HepG2 (cell line): ENCODE measurements around the gene SDR39U1. TPM values are rescaled to one million over a fixed set of nuclear protein-coding genes. Genes with fewer than 3 reads are reported as not detected.

ENCODE experiments used
- ATAC-seq: fragments of 200-7000 bp; cut with Tn5 transposase; 3 replicates; pipeline ENCODE4 v1.9.1; 2020; ENCODE audit warnings: mild to moderate bottlenecking, moderate library complexity
- BruUV-seq: library from RNA; stranded (reverse); fragments of 400-500 nt; replicated peaks from 2 replicates; lab custom pipeline; 2021; lab: Mats Ljungman, UMichigan
- CTCF ChIA-PET: fragments of 300-600 bp; formaldehyde crosslinking; extraction: SDS; loops from one replicate; lab custom pipeline; 2021; ENCODE audit warnings: low total read pairs, inconsistent platforms, low intra/inter-chr PET ratio; lab: Yijun Ruan, JAX
- POLR2A ChIA-PET: fragments of 350-600 bp; sonication (Branson Sonifier 250); formaldehyde crosslinking; loops from one replicate; lab custom pipeline; 2020; ENCODE audit warnings: antibody characterized with exemption, inconsistent platforms; lab: Yijun Ruan, JAX
- DNase-seq: peaks from one replicate; pipeline ENCODE4 v3.0.0-alpha.2; 2015; ENCODE audit warnings: low spot score
- FAIRE-seq: peaks from 3 replicates; lab custom pipeline; 2011; peaks lifted over from hg19 to GRCh38; lab: Jason Lieb, UNC
- H2AFZ ChIP-seq: one replicate; pipeline ENCODE4 v1.6.1; 2011; ENCODE audit warnings: low read length, inconsistent platforms
- H3K27ac ChIP-seq: fragments of 300-600 bp; 3 replicates; pipeline ENCODE4 v1.8.0; 2011; ENCODE audit warnings: mixed run types, mild to moderate bottlenecking, mixed read lengths, low read length, inconsistent platforms; ENCODE audit not compliant: insufficient read depth; ENCODE audit errors: extremely low read length
- H3K27me3 ChIP-seq, 2 experiments: fragments of 200-600 bp in 1 of 2; 2 replicates in 1 of 2; 3 replicates in 1 of 2; pipeline versions ENCODE4 v1.6.0 to v1.8.0; 2011; ENCODE audit warnings: low read length in 2 of 2, mild to moderate bottlenecking in 2 of 2, moderate library complexity in 2 of 2, inconsistent platforms in 1 of 2; ENCODE audit not compliant: insufficient read depth in 2 of 2, control insufficient read depth in 1 of 2
- H3K36me3 ChIP-seq, 2 experiments: fragments of 200-600 bp in 1 of 2; replicated peaks in 1 of 2; 2 replicates in 1 of 2; 3 replicates in 1 of 2; pipeline versions ENCODE4 v1.5.1 to v1.8.0; 2011; ENCODE audit warnings: low read length in 2 of 2, inconsistent platforms in 1 of 2; ENCODE audit not compliant: insufficient read depth in 2 of 2, control insufficient read depth in 1 of 2
- H3K4me1 ChIP-seq: 2 replicates; pipeline ENCODE4 v1.5.1; 2012; ENCODE audit warnings: low read length, inconsistent platforms; ENCODE audit not compliant: insufficient read depth
- H3K4me2 ChIP-seq: 2 replicates; pipeline ENCODE4 v1.6.0; 2011; ENCODE audit warnings: low read depth, low read length, inconsistent platforms
- H3K4me3 ChIP-seq, 3 experiments: fragments of 200-600 bp in 1 of 3; sonication (generic), shearing (Covaris generic) in 1 of 3; replicated peaks in 1 of 3; 2 replicates each; pipeline ENCODE4 v1.5.1; 2011 to 2016; ENCODE audit warnings: low read length in 3 of 3, inconsistent platforms in 2 of 3, low read depth in 2 of 3, mild to moderate bottlenecking in 2 of 3, control low read depth in 1 of 3, mixed read lengths in 1 of 3; ENCODE audit not compliant: insufficient read depth in 1 of 3
- H3K79me2 ChIP-seq: one replicate; pipeline ENCODE4 v1.6.1; 2011; ENCODE audit warnings: low read length, inconsistent platforms; ENCODE audit not compliant: insufficient read depth
- H3K9ac ChIP-seq: 2 replicates; pipeline ENCODE4 v1.6.0; 2011; ENCODE audit warnings: mild to moderate bottlenecking, low read depth, low read length, inconsistent platforms; ENCODE audit not compliant: insufficient read depth
- H3K9me3 ChIP-seq: 2 replicates; pipeline ENCODE4 v1.5.1; 2012; ENCODE audit warnings: mild to moderate bottlenecking, low read length
- H4K20me1 ChIP-seq: 2 replicates; pipeline ENCODE4 v1.6.0; 2011; ENCODE audit warnings: inconsistent platforms, mild to moderate bottlenecking, low read length, moderate library complexity; ENCODE audit not compliant: insufficient read depth
- FOSL2 ChIP-seq: sonication (generic); formaldehyde crosslinking; IDR thresholded peaks from 2 replicates; pipeline ENCODE4 v1.4.0; 2020; ENCODE audit warnings: missing genetic modification reagents
- GATAD2A ChIP-seq: IDR thresholded peaks from 2 replicates; pipeline ENCODE4 v1.6.1; 2016
- LRRFIP1 ChIP-seq: sonication (generic); formaldehyde crosslinking; conservative IDR thresholded peaks from 2 replicates; pipeline ENCODE4 v1.4.0; 2020; ENCODE audit warnings: missing genetic modification reagents
- MAFF ChIP-seq: IDR thresholded peaks from 2 replicates; pipeline ENCODE4 v1.6.1; 2011; ENCODE audit warnings: low read depth, low read length, improper control_type of control experiment
- MAFK ChIP-seq, 2 experiments: IDR thresholded peaks in 1 of 2; conservative IDR thresholded peaks in 1 of 2; 2 replicates each; pipeline ENCODE4 v1.6.1; 2011; ENCODE audit warnings: improper control_type of control experiment in 2 of 2, low read length in 2 of 2
- NR2F2 ChIP-seq: IDR thresholded peaks from 2 replicates; pipeline ENCODE4 v1.6.1; 2012; ENCODE audit warnings: low read depth, inconsistent platforms, borderline replicate concordance
- RFX1 ChIP-seq: fragments of 450-650 bp; IDR thresholded peaks from 2 replicates; pipeline ENCODE4 v1.6.1; 2017
- SRSF4 ChIP-seq: fragments of 200-400 bp; formaldehyde crosslinking; IDR thresholded peaks from one replicate; pipeline ENCODE4 v1.6.1; 2018; ENCODE audit warnings: mild to moderate bottlenecking, low read depth, low read length, moderate library complexity; ENCODE audit not compliant: poor library complexity, severe bottlenecking
- ZFP91 ChIP-seq: sonication (generic); formaldehyde crosslinking; IDR thresholded peaks from 2 replicates; pipeline ENCODE4 v1.9.0; 2022; ENCODE audit warnings: missing genetic modification reagents, mild to moderate bottlenecking, borderline replicate concordance
- ZKSCAN1 ChIP-seq: fragments of 150-350 bp; IDR thresholded peaks from 2 replicates; pipeline ENCODE4 v1.6.1; 2014; ENCODE audit warnings: low read length
- ZNF296 ChIP-seq: sonication (generic); formaldehyde crosslinking; conservative IDR thresholded peaks from 2 replicates; pipeline ENCODE4 v1.5.0; 2020; ENCODE audit warnings: mild to moderate bottlenecking, missing genetic modification reagents
- ZNF891 ChIP-seq: sonication (generic); formaldehyde crosslinking; IDR thresholded peaks from 2 replicates; pipeline ENCODE4 v1.5.0; 2020; ENCODE audit warnings: mild to moderate bottlenecking, missing genetic modification reagents
- ZSCAN9 ChIP-seq: IDR thresholded peaks from 2 replicates; pipeline ENCODE4 v1.6.1; 2016; ENCODE audit warnings: borderline replicate concordance
- WGBS: methylation state at CpG from one replicate; pipeline ENCODE4 v1.1.6; 2017; ENCODE audit warnings: low lambda C conversion rate; 5-methylcytosine and 5-hydroxymethylcytosine counted together
- in situ Hi-C: cut with HindIII; loops from 2 replicates; pipeline ENCODE4 v1.10.0; 2017; ENCODE audit warnings: low pct_unique_long_range_greater_than_20kb; ENCODE audit not compliant: extremely low pct_ligation_motif_present
- intact Hi-C: fragments of 100-400 bp; cut with micrococcal nuclease; formaldehyde crosslinking; loops from one replicate; pipeline ENCODE4 v1.10.0; 2022; ENCODE audit not compliant: unreplicated experiment
- polyA plus RNA-seq, 8 experiments: library from polyadenylated mRNA; depleted of rRNA in 3 of 8; stranded (reverse) in 7 of 8; unstranded in 1 of 8; fragments of >200 nt; fragmentation: Illumina TruSeq in 4 of 8; extraction: Trizol in 4 of 8; gene quantifications; 2 replicates each; pipeline versions ENCODE4 v1.2.1 to v1.2.3, GENCODE V29; 2011 to 2016; ENCODE audit warnings: low read depth in 4 of 8, missing spikeins in 1 of 8, mixed read lengths in 1 of 8; ENCODE audit not compliant: insufficient read depth in 1 of 8
- total RNA-seq, 5 experiments: library from RNA; depleted of rRNA; stranded (reverse); fragments of >200 nt; fragmentation: Illumina TruSeq; extraction: Trizol; gene quantifications; 2 replicates each; pipeline ENCODE4 v1.2.3, GENCODE V29; 2016; ENCODE audit warnings: low read depth in 1 of 5
- TF ChIP-seq, protein P1 (sequence below): sonication (generic); formaldehyde crosslinking; IDR thresholded peaks from 2 replicates; pipeline ENCODE4 v1.5.0; 2020; ENCODE audit warnings: missing genetic modification reagents
- TF ChIP-seq, protein P2 (sequence below): sonication (generic); formaldehyde crosslinking; IDR thresholded peaks from 2 replicates; pipeline ENCODE4 v1.4.0; 2020; ENCODE audit warnings: mild to moderate bottlenecking, missing genetic modification reagents, borderline replicate concordance

The SDR39U1 gene
- total and polyA plus RNA-seq, 2 of the 13 experiments (the other 11 are each of a cell fraction or from before 2014, with no cell fraction given): 34.4 to 129 TPM

GRCh38 chr14:24403294-24403998 is 39.1 kb downstream of the SDR39U1 start:
- in situ Hi-C loops (no loop called here), intact Hi-C loops (no loop called here)
- no peak overlapping the region for H3K4me3 ChIP-seq
- WGBS: 76% methylated on average over 7 of the region's 7 CpGs
- no peak overlapping the region for H3K4me2 ChIP-seq
- no peak overlapping the region for H3K27ac ChIP-seq
- DNase-seq (no peak), ATAC-seq (no peak), FAIRE-seq (no peak)
- no peaks in the 10 kb centered on the region for H3K36me3 ChIP-seq
- H3K79me2 ChIP-seq: no peaks in the 10 kb centered on the region
- no peak overlapping the region for H3K9ac ChIP-seq
- no TSS peak for BruUV-seq
- peaks cover 35% of the 10 kb centered on the region for H3K4me1 ChIP-seq
- ChIA-PET CTCF (no interaction called here), POLR2A (no interaction called here)
- H3K9me3 ChIP-seq: no peaks in the 10 kb centered on the region
- H3K27me3 ChIP-seq: peaks cover 8 to 23% of the 10 kb centered on the region in 2 experiments; a peak in 4 of 5 replicates
- H4K20me1 ChIP-seq: no peaks in the 10 kb centered on the region
- H2AFZ ChIP-seq: no peak overlapping the region
- peak; percentile 97 to 98 for TF ChIP-seq MAFK (conservative IDR thresholded peaks at IDR 0.05 in 1 of 2, IDR thresholded peaks at IDR 0.05 in 1 of 2; ENCODE audit: low read length in 2 of 2)
- TF ChIP-seq, protein P1, sequence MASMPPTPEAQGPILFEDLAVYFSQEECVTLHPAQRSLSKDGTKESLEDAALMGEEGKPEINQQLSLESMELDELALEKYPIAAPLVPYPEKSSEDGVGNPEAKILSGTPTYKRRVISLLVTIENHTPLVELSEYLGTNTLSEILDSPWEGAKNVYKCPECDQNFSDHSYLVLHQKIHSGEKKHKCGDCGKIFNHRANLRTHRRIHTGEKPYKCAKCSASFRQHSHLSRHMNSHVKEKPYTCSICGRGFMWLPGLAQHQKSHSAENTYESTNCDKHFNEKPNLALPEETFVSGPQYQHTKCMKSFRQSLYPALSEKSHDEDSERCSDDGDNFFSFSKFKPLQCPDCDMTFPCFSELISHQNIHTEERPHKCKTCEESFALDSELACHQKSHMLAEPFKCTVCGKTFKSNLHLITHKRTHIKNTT: no peak
- peak; percentile 97 for TF ChIP-seq MAFF
- TF ChIP-seq GATAD2A: no peak
- no peak for TF ChIP-seq ZNF891 (CRISPR knock-in tag)
- TF ChIP-seq ZSCAN9 (CRISPR knock-in tag): no peak
- TF ChIP-seq NR2F2: no peak
- TF ChIP-seq ZFP91: no peak
- no peak for TF ChIP-seq SRSF4
- 0 out of 2 replicates have a peak, but pooled peaks have one; percentile 26 for TF ChIP-seq FOSL2 (CRISPR knock-in tag)
- no peak for TF ChIP-seq ZNF296 (CRISPR knock-in tag)
- TF ChIP-seq ZKSCAN1: no peak
- TF ChIP-seq, protein P2, sequence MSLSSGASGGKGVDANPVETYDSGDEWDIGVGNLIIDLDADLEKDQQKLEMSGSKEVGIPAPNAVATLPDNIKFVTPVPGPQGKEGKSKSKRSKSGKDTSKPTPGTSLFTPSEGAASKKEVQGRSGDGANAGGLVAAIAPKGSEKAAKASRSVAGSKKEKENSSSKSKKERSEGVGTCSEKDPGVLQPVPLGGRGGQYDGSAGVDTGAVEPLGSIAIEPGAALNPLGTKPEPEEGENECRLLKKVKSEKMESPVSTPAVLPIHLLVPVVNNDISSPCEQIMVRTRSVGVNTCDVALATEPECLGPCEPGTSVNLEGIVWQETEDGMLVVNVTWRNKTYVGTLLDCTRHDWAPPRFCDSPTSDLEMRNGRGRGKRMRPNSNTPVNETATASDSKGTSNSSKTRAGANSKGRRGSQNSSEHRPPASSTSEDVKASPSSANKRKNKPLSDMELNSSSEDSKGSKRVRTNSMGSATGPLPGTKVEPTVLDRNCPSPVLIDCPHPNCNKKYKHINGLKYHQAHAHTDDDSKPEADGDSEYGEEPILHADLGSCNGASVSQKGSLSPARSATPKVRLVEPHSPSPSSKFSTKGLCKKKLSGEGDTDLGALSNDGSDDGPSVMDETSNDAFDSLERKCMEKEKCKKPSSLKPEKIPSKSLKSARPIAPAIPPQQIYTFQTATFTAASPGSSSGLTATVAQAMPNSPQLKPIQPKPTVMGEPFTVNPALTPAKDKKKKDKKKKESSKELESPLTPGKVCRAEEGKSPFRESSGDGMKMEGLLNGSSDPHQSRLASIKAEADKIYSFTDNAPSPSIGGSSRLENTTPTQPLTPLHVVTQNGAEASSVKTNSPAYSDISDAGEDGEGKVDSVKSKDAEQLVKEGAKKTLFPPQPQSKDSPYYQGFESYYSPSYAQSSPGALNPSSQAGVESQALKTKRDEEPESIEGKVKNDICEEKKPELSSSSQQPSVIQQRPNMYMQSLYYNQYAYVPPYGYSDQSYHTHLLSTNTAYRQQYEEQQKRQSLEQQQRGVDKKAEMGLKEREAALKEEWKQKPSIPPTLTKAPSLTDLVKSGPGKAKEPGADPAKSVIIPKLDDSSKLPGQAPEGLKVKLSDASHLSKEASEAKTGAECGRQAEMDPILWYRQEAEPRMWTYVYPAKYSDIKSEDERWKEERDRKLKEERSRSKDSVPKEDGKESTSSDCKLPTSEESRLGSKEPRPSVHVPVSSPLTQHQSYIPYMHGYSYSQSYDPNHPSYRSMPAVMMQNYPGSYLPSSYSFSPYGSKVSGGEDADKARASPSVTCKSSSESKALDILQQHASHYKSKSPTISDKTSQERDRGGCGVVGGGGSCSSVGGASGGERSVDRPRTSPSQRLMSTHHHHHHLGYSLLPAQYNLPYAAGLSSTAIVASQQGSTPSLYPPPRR (CRISPR knock-in tag): no peak
- TF ChIP-seq RFX1: no peak
- no peak for TF ChIP-seq LRRFIP1 (CRISPR knock-in tag)
